ENCODE results near the gene BRIP1.

The BRIP1 gene

DNA sequence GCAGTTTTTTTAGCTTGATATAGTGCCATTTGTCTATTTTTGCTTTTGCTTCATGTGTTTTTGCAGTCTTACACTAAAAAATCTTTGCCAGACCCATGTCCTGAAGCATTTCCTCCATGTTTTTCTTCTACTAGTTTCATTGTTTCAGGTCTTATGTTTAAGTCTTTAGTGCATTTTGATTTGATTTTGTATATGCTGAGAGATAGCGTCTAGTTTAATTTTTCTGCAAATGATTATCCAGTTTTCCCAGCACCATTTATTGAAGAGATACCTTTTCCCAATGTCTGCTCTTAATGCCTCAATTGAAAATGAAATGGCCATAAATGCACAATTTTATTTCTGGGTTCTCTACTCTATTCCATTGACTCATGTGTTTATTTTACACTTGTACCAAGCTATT lies 231.5 kb downstream of the BRIP1 start:
- no peak for DNase-seq (ENCODE audit: low spot score)

Measured in Ammon's horn (tissue), 1 donor.